Measurements from ENCODE around the gene XPNPEP1.

The XPNPEP1 gene

DNA sequence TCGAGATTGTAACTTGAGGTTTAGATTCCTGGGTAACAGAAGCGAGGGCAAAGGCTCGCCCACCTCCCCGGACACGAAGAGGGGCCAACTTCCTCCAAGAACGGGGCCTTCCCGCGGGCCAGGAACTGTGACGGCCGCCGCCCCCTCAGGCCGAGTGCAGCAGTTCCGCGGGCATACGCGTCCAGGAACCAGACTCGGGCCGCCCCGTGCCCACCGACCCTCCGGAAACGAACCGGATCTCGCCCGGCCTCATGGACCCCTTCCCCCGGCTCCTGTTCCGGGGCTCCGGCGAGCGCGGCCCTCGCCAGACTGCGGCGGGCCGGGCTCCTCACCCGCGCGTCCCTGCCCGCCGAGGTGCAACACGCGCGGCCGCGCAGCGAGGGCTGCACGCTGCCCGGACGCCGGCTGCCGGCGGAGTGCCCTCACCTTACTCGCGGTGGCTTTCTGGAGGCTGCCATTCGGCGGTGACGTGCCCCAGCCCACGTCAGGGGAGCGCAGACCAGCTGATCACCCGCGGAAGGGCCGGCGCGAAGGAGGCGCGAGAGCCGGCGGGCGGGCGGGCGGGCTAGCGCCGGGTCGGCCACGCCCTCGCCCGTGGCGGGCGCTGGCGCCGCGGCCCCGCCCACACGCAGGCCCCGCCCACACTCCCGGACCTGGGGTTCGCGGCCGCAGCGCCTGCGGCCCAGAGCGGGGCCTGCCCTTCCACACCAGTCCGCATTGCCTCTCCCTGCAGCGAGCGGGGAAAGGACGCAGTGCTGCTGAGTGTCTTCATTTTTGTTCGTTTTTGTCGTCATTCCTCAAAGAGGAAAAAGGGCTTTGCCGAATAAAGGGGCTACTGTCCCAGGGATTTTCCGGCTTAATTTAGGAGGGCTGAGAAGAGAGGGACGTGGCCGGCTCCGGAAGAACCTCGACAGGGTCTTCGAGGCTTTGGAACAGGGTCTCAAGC is at the start of gene XPNPEP1:
Gene XPNPEP1 (minus strand): TSS at position 536 of the 946 bp plus-strand sequence. CDS start 78 bp downstream, at position 458.
- peak; percentile 77 for DNase-seq

DNA sequence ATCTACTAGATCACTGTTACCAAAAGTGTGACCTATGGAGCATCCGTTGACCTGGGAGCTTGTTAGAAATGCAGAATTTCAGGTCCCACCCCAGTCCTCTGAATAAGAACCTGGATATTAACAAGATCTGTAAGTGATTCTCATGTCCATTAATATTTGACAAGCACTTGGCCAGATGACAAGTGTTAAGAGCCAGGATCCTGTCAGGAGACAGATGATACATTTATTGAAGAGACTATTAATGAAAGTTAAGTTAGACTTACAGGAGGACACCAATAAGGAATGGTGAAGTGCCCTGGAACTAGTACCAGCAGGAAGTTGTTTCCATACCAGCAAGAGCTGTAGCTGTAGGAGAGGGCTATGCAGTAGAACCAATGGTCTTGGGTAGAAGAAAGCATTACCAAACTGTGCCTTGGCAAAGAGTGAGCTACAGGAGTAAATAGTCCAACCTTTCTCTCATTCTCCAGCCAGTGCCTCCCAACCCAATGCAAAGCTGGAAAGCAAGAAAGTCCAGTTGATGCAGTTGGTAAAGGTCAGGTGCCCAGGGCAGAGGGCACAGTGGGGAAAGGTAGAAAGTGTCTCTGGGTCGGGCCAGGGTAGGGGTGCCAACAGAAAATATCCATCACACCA is 49.2 kb upstream of the XPNPEP1 start:
- no peak for DNase-seq

DNA sequence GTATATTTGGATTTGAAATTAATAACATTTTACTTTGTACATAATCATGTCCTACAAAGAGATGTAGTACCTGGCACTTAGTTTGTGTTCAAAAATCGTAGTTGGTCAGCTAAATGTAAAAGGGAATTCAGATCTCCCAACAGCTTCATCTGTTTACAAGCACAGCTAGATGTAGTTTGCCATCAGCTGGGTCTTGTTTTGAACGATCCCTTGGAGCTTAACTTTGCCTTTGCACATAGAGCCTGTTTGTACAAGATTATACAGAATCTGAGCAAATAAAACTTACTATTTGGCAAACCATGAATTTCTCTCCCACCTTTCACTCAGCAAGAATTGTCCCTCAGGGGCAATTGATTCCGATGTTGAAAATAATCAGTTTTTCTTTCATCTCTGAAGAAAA is 48.3 kb upstream of the XPNPEP1 start:
- DNase-seq, result no peak

DNA sequence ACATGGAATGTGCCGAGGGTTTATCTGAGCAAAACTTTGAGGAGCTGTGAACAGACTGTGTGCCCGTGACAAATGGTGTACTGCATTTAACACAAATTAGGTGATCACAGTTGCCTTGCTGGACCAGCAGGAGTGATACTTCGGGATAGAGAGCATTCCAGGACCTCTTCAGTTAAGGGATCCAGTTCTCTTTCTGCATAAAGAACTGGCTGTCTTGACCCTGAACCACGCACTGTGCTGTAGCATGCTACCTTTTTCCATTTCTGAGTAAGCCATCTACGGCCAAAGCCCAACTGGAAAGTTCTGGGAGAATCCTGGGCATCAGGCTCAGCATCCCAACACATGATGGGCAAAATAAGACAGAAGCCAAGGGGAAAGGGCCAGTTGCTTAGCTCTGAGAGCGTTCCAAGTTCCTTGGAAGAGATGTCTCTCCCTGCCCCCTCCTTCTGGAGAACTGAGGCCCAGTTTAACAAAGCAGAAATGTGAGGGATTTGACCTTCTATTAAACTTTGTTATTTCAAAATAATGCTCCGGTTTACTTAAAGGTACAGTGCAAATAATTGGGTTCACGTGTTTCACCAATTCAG is 46.5 kb upstream of the XPNPEP1 start:
- no peak for DNase-seq

DNA sequence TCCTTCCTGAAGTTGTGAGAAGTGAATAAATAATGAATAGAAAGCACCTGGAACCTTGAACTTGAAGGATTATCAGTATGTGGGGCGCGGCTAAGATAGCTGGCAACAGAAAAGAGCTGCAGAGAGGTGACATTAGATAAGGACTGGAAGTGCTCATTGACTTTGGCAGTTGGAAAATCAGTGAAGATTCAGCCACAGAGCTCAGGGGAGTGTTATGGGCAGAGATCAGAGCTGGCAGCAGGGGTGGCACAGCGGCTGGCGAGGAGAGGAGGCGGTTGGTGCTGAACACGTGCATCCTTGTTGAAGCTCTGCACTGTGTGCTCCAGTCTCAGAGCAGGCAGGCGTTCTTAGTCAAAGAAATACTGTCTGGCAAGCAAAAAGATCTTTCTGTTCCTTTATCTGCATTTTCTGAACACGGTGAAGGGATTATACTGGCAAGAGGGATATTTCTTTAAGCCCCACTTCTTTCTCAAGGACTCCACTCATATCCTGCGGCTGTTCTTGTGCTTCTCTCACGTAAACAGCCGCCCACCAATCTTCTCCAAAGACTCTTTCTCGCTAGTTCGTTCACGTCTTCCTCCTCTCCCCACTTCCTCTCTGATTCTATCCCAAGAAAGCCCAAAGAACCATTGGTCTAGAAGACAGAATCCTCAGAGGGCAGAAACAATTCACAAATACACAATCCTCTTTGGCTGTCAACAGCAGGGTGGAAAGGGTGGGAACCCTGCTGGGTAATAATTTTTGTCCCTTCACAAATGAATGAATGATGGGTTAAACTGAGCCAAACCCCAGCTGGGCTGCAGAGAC is 45.8 kb upstream of the XPNPEP1 start:
- no peak for DNase-seq

DNA sequence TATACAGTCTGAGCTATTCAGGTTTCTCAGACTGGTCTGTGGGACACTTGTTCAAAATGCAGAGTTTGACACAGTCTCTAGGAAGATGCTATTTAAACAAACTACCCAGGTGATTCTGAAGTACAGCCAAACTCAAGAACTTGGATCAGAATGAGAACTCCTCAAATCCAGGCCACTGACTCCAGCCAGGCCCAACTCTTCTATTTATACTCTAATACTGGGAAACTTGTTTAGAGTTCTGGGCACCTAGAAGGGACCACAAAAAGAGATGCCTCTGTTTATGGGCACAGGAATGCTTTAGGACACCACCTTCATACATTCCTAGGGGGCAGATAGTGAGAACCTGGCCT is 44.4 kb upstream of the XPNPEP1 start:
- DNase-seq, result no peak

DNA sequence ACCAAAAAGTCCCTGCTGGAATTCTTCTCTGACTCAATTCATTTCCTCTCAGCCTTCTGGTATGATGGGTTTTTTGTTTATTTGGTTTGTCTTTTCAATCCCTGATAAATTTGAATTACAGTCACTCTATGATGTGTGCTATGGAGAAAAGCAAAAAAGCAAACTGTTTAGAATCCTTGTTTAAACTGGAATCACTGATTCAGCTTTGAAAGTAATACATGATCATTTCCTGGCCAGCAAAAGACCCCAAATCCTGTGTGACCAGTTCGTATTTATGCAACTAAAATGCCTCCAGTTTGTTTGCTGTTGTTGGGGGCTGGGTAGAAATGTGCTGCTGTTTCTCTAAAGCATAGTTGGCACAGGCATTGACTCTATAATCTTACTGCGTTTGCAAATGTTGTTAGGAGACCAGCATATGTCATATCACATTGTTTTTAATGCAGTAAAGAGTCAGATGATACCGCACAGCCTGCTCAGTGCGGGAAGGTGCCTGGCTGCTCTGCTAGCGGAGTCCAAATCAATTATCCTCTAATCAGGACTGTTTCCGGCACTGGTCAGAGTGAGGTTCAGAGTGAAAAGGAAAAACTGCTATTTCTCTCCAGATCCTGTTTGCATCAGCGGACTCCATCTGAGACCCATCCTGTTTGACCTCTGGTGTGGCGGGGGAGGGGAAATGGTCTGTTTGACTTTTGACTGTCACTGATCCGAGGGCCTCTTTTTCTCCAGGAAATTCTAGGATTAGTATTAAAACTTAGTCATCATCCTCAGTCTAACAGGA is 43.8 kb upstream of the XPNPEP1 start:
- no peak for DNase-seq

DNA sequence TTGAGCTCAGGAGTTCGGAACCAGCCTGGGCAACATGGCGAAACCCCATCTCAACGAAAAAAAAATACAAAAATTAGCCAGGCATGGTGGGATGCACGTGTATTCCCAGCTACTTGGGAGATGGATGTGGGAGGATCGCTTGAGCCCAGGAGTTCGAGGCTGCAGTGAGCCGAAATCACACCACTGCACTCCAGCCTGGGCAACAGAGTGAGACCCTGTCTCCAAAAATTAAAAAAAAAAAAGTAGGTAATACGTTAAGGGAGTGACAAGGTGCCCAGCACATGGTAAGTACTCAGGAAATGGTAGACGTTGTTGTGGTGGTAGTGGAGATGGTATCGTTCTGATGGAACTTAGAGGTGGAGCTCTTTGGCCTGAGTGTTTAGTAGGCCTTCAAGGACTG is 41.0 kb upstream of the XPNPEP1 start:
- no peak for DNase-seq

DNA sequence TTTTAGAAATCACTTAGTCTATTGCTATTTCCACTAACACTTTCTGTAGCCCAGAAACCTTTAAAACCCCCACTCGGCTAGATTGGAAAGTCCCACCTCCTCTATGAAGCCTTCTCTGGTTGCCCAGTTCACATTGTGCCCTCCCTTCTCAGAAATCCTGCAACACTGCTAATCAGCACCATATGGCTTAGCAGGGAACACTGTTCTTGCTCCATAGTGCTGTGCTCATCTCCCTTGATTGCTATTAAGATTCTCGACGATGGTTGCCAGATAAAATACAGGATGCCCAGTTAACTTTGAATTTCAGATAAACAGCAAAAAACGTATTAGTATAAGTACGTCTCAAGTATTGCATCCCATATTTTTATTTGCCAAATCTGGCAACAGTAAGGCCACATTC is 40.1 kb upstream of the XPNPEP1 start:
- DNase-seq, result no peak

DNA sequence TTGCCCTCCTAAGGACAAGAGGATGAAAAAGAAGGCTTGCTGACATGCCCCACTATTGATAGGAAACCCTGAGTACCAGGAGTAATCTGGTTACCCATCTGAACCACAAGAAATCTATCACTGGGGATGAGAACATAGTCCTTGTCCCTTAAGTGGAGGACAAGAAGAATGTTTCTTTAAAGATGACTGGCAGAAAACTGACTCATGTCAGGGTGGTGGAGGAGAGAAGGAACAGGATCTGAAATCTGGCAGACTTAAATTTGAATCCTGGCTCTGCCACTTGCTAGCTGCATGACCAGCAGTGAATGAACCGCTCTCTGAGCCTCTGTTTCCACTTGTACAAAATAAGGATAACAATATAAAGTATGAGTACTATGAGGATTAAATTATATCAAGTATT is 38.9 kb upstream of the XPNPEP1 start:
- no peak for DNase-seq

DNA sequence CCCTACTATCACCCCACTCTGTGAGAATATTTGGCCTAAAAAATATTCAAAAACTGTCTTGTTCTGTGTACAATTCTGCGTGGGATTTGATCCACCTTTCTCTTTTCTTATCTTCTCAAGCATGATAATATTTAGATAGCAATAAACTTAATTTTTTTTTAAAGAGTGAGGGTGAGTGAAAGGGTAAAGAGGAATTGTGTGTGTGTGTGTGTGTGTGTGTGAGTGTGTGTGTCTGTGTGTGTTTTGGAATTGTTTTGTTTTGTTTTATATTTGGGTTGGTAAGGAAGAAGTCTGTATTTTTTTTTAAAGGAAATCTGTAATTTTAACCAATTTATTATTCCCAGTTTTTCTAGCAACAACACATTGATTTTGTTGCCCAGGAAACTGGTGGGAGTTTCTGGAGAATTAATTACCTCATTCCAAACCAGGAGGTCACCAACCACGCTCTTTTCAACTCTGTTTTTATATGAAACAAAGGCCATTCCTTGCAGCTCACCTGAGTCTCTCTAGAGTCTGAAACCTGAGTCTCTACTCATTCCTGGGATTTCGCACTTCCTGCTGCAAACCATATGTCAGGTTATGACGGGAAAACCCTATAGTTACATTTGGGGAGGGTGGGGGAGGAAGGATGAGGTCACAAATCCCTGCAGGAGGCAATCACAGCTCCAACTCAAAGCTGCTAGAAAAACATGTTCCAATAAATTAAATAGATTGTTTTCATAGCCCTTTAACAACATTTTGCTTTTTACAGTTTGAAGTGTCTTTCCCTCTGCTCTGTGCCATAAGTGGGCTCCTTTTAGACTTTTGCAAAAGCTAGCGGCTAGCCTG is 38.1 kb upstream of the XPNPEP1 start:
- DNase-seq, result no peak

DNA sequence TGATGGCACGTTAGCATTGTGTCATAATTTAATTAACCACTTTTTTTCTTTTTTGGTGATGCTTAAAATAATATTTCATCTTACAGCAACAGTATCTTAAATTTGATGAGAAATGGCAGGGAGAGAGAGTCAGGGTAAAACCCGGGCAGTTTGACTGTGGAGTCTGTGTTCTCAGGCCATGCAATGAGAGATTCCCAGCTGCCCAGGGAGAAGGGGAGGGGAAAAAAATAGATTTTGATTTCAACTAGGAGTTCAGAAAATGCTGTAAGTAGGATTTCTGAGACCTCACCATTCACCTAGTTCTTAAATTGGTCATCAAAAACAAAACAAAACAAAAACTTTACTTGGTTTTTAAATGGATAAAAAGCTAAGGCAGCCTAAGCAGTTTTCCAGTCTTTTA is 37.4 kb upstream of the XPNPEP1 start:
- DNase-seq, result no peak

DNA sequence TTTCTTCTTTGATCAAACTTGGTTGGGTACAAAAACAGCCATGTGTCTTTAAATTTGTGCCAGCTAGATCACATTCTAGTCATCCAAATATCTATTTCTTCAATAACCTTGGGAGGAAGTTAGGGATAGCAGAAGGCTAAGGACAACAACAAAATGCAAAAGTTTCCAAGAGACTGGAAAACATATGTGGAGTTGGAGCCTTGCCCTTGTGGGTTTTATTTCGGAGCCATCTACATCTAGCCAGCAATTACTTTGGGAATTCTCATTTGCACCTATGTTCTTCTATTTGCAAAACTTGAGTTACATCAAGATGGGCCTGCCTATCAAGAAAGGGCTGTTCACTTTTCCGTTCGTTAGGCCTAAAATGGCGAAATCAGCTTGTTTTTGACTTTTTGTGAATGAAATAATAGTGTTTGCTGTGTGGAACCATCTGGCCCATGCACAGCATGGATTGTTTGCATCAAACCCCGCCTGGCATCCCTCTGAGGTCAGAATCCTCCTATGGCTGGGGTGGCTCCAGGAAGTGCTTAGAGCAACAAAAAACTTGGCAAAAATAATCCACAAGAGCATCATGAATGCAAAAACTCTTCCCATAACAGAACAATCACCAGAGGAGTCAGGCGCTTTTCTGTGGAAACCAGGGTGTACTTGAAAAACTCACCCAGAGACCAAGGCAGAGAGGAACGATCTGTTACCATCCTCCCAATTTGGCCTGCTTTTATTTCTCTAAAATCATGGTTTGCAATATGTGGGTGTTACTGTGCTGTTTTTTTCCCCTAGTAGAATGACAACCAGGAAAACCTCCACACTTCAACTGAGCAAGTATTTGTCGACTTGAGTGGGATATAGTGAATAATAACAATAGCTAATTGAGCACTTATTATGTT is 36.2 kb upstream of the XPNPEP1 start:
- no peak for DNase-seq

DNA sequence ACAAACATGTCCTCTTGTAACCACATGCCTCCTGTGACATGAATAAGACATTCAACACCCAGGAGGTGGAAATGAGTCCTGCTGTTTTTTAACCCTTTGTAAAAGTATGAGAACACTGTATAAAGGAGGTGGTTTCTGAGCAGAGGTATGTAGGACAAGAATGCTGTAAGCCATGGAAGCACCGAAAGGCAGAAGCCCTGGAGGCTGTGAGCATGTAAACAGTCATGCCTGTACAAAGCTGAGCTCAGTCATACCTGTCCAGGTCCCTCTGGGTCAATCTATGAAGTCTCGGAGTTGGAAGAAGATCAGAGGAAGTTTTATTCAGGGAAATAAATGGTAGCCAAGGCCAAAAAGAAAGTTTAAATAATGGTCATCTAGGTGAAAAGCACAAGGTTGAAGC is 34.7 kb upstream of the XPNPEP1 start:
- no peak for DNase-seq

DNA sequence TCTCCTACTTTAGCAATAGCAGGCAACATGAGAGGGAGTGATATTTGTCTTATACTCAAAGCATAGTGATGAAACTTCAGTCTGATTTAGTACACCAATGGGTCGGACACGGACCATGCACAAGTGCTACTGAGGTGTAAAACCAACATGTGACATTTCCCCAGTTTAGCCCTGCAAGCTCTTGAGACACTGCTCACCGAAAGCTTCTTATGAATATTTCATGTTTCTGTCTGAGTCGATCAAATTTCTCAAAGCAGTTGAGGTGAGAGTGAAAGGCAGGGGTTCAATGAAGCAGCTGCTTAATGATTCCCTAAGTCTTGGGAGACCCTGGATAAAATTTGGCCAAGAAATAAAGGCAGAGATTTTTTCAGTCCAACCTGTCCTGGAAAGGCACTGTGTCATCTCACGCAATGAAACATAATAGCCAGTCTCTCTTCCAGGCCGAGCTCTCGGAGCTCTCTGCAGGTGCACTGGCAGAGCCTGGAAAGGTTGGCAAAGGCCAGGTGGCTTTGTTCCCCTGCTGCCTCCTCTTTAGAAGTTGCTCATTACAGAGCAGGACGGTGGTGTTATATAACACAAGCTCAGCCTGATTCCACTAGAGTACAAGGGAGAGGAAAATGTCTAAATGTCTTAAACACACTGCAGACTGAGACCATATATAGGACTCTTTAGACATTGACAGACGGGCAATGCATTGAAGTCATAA is 33.9 kb upstream of the XPNPEP1 start:
- DNase-seq, result no peak

DNA sequence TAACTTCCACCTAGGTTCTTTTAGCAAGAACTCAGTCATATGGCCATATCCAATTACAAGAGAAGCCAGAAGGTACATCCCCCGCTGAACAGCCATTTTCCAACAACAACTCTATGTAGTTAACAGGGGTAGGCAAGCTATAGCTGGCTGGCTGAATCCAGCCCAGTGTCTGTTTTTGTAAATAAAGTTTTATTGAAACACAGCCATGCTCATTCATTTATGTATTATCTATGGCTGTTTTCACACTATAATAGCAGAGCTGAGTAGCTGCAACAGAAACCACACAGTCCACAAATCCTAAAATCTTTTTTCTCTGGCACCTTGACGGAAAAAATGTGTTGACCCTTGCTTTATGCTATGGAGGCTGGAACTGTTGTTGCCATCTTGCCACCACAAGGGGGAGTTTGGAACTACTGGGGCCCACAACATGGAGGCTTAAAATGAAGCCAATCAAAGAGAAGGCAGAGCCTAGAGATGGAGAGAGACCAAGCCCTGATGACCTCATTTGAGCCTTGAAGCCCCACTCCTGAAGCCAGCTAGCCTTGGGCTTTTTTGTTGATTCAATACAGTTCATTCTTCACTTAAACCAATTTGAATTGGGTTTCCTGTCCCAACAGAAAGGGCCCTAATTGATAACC is 33.3 kb upstream of the XPNPEP1 start:
- peak; percentile 20 to 21 for DNase-seq

DNA sequence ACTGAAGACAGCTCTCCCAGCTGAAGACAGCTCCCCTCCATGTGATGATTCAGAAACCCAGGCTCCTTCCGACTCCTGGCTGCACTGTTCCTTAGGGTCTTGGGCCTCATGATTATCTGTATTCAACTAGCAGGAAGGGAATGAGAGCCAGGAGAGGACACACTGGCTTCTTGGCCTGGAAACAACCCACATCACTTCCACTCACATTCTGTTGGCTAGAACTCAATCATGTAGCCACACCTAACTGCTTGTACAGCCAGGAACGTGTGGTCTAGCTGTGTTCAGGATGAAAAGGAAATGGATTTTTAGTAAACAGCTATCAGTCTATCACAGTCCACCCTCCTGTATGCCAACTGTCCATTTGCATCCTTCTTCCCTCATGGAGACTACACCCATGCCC is 30.5 kb upstream of the XPNPEP1 start:
- DNase-seq, result no peak

DNA sequence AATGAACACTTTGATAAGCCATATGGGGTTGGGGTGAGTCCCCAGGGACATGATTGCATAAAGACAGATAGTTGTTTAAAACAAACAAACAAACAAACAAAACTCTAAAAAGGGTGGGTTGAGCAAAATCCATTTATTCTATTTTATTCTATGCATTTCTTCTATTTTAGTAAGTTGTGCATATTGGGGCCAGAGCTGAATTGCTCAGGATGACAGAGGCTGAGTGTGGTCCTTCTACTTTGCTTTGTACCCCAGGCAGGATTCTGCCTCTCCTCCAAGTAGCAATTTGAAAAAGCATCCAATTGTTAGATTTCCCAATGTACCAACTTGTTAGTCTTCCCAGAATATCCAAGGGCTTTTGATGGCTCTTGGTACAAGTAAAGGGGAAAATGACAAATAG is 29.2 kb upstream of the XPNPEP1 start:
- no peak for DNase-seq
